Retina (tissue), 1 donor: Measurements from ENCODE around the gene MYCBP2.

ENCODE experiments used
- DNase-seq: peaks from one replicate; pipeline ENCODE4 v3.0.0-alpha.2; 2016

Gene MYCBP2

DNA sequence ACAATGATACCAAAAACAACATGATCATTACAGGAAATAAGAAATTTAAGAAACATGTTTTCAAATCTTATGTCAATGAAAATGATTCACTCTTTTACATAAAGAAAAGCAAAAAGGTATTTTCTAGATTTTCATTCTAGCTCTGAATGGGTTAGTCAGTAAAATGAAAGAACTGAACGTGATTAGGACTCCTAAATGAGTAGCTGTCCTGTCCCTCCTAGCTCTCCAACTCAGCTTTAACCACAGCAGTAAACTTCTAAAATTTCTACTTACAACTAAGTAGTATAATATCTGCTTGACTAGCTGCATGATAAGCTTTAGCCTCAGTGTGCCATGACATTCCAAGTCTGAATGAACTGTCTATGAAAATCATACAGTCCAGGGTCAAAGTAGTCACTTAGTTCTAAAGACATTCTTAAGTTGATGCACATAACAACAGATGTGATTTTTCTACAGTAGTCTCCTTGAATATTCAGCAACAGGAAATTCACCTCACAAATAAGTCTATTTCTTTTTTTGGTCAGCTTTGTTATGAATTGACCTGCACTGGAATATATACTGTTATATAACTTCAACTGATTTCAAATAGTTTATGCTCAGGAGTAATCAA lies 136.4 kb downstream of the MYCBP2 start:
- no peak for DNase-seq

DNA sequence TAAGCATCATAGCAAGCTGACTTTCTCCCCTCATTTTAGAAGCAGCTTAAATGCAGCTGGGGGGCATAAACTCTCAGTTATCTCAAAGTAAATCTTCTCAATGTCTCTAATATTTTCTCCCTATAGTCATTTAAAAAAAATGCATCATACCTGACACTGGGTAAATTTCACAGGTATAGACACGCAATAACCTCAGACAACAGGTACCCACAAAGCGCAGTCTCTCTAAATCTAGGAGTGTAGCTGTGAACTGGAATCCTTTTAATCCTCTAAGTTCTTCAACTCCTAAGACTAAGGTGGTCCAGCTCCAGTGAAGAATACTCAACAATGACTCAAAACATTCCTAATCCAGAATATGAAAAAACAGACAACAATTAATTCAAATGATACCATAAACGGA lies 141.2 kb downstream of the MYCBP2 start:
- DNase-seq = no peak

DNA sequence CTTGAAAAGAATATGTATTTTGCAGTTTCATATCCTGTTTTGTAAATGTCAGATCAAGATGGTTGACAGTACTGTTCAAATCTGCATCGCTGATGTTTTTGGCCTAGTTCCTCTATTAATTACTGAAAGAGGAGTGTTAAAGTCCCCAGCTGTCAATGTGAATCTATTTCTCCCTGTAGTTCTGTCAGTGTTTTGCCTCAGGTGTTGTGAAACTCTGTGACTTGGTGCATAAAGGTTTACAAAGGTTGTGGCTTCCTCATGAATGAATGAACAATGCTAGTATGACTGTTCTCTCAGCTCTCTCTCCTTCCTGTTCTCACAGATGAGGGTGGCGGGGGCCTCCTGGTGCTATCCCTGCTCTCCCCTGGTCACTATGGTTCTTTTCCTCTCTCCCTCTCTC lies 142.4 kb downstream of the MYCBP2 start:
- DNase-seq = no peak

DNA sequence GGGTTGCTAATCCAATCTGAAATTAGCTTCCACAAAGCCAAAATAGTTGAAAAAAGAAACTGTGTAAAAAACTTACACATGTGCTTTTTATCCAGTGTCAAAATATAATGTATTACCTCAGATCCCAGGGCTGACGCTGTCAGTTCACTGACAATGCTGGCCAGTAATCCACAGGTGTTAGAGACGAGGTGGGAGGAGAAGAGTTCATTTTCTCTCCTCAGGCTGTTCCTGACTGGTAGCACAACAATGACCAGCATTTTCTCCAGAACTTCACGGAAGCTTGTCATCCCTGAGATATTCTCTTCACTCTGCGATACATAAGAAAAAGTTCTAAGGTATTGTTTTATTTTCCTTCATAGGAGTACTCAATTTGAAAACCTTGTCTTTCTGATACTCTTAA lies 146.9 kb downstream of the MYCBP2 start:
- no peak for DNase-seq

DNA sequence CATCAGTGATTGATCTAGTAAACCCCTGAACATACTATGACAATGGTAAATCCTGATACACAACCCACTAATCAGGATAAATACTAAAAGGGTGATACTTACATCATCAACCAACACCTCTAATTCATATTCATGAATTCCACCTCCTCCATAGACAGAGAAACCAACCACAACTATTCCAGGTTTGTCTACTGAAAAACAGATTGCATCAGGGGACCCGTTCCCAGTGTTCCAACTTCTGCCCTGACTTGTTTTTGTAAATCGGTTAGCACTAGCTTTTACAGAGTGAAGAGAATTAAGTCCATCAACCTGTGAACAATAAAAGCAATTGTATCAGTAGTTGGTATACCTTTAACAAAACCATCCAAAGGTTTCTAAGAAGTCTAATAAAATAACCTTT lies 149.2 kb downstream of the MYCBP2 start:
- DNase-seq = no peak

DNA sequence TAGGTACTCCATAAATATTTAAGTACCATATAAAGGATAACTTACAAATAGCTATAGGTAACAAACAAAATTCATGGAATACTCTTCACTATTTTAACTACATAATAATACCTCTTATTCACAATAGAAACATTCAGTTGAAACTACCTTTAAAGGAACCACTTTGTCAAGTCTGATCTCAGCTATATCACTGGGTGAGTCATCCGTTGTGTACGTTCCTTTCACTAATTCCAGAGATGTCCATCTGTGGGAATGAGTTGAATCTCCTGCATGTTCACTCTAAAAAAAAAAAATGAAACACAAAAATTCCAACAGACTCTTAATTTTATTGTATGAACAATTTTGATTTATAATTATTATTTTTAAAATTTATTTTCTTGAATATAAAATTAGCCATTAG lies 150.5 kb downstream of the MYCBP2 start:
- no peak for DNase-seq

DNA sequence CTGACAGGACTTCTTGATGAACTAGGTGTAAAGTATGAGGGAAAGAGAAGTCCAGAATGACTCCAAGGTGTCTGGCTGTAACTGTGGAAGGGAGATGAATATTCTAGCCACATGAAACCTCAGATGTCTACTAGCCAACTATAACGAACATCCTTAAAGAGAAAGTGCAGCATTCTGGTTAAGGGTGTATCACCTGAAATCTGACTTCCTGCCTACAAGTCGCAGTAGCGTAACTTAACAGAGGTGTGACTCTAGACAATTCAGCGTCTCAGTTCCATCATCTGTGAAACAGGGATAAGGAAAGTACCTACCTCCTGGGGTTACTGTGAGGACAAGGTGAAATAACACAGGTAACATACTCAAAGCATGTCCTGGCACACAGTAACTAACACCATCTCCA lies 154.2 kb downstream of the MYCBP2 start:
- DNase-seq = no peak

DNA sequence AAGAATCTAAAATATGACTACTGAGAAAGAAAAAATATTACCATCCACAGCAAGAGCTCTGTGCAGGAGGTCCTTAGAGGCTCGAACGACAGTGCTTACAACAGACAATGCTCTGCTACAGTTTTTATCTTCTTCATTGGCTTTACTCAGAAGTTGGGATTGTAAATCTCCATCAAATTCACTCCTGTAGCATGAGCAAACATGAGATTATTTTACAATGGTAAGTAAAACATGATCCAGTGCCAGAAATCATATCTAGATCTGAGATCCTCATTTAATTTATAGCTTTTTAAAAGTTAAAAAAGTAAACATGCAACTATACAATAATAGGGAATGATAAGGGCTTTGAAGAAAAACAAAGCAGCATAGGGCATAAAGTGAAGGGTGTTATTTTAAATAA lies 155.4 kb downstream of the MYCBP2 start:
- no peak for DNase-seq

DNA sequence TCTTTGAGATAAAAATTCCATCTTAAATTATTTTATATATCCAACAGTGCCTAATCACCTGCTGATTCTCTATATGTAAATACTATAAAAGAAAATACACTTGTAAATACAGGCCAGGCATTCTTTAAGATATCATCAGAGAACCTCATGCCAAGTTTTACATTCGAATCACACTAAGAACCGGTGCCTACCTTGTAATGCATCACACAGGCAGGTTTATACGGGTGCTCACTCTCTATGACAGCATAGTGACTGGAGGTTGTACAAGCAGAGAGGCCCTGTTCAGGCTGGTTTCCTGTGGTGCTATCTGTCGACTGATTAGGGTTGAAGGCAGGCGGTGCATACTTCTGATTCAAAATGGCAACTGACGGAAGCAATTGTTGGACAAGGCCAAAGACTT lies 158.7 kb downstream of the MYCBP2 start:
- DNase-seq = no peak

DNA sequence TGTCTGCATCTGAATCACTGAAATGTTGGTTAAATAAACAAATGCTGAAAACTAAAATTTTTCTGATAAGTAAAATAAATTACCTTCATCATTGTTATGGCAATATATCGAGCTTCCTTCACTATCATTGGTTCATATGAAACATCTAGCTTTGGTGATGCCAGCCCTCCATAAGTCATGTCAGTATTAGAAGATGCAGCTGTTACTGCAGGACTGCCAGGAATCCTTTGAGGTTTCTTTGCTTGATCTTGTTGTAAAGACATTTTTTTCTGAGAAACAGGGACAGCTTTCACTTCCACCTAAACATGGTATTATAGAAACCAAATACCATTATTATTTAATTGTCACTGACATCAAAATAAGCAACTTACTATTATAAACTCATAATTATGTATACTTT lies 176.2 kb downstream of the MYCBP2 start:
- no peak for DNase-seq

DNA sequence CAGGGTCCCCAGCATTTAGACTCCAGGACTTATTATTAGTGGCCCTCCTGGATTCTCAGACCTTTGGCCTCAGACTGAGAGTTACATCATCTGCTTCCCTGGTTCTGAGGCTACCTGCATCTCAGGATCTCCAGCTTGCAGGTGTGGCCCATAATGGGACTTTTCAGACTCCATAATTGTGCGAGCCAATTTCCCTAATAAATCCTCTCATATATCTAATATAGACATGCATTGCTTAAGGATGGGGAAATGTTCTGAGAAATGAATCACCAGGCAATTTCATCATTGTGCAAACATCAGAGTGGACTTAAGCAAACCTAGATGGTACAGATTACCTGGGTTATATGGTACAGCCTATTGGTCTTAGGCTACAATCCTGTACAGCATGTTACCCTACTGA lies 183.5 kb downstream of the MYCBP2 start:
- no peak for DNase-seq

DNA sequence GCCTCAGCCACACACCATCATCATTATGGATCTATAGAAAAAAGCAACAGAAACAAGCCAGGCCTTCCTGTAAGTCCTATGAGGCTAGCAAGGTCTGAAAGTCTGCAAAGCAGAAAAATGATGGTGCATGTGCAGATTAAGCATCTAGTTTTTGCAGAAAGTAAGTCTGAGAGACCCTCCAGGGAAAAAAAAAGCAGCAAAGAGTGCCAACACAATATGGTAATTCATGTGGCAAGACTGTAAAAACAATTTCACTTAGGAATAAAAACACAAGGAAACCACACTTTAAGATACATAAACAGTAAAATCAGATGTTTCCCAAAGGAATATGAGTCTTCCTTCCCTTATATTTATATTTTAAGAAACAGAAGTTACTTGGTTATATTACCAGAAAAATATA lies 187.6 kb downstream of the MYCBP2 start:
- no peak for DNase-seq

DNA sequence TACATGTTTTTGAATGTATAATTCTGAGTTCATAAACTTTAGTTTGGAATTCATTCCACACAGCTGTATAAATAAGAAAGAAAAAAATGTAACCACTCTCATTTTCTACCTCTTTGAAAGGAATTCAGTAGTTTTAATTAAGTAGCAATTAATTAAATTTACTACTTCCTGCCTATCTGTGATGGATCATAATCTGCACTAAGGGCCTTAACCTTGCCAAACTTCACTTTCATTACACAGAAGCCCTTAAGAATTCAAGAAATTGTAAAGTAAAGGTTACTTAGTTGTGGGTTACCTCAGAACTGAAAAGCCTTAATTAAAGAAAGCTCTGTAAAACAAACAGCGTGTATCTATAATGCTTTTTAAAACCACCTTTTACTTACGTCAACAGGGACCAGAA lies 188.1 kb downstream of the MYCBP2 start:
- no peak for DNase-seq

DNA sequence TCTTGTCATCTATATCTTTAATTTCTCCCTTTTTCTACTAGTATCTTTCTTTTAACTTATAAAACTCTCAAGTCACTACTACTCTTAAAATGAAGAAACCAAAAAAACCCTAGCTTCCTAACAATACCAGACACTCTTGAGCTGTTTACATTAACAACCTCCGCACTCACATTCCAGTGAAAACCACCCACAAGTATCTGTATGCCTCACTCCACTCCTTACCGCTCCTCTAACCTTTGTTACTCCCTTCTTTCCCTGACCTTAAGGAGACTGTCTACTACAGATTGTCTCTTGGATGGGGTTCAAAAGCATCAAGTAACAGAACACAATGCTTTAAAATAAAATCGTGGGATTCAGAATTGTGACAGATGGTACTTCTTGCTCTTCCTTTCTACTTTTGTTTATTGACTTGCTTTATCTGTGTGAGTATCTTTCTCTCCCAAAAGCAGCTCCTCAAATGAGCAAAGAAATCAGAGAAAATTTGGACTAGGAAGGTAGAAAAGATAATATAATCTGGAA lies 189.9 kb downstream of the MYCBP2 start:
- no peak for DNase-seq

DNA sequence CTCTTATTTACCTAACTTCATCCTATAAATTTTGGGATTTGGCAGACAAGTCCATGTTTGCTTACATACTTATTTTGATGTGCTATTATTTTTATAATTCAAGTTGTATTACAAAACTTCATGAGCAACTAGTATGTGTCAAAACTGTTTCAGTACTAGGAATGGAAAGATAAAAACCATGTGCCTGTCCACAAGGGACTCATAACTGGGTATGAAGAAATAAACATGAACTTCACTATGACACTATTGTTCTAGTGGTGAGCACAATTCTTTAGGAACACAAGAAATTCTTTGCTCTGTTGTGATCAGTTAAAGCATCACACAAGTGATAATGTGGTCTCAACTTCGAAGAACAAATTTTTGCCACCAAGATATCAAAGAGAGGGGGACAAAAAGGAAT lies 202.5 kb downstream of the MYCBP2 start:
- no peak for DNase-seq

DNA sequence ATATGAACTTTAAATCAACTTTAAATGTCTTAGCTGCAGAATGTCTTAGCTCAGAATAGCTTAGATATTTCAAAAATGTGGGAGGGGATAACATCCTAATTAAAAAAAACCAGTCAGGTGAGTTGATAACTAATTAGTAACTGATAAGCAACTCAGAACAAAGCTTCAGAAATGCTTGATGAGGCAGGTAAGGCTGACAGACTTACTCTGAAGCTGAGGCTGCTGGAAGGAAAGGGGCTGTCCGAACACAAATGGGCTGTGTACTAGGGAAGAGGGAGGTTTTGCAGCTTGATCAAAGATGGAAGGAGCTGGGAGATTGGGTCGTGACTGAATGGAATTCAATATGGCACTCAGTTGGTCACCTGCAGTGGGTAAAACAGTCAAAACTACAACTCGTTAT lies 208.8 kb downstream of the MYCBP2 start:
- DNase-seq = no peak

DNA sequence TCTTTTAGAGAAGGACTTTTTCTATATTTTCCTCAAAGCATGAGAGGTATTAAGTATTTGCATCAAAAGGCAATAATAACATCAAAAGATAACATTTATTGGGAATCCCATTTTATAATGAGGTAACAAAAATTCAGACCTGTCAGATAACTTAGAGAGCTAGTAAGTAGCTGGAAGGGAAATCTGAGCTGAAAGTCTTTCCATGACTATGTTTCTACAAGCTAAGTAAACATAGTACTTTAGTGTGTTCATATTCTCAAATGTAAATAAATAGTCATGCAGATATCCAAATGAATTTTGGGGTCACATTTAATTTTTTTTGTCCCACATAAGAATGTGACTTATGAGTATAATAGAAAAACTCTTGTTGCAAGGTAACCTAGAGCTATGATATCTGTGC lies 212.6 kb downstream of the MYCBP2 start:
- DNase-seq = no peak

DNA sequence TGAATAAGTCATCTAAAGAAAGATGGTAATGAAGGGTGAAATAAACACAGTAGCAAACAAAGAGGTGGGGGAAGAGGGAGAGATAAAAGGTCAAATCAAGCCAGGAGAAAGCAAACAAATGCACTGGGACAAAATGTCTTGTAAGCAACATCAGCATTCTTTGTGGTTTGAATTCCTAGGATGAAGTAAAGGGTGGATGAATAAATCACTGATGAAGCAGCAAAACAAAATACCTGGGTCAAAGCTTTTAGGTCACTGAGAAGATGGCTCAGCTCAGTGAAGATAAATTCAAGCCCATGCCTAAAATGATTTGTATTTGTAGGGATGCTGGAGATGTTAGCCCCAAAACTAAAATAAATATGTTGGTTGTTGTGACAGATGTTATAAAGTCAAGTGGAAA lies 213.4 kb downstream of the MYCBP2 start:
- no peak for DNase-seq

DNA sequence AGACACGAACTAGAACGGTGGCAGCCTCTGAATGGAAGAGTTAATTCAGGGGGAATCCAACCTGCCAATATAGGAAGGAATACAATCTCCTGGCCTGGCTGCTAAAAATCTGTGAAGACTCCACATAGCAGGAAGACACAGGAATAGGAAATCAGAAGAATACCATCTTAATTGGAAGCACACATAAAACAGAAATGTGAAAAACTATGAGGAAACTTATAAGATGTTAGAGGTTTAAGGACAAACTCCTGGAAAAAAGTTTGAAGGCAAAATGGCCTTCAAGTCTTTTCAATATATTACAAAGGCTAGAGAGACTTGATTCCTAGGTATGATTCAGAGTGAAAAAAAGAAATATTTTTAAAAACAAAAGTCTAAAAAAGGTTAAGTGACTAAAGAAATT lies 221.8 kb downstream of the MYCBP2 start:
- no peak for DNase-seq

DNA sequence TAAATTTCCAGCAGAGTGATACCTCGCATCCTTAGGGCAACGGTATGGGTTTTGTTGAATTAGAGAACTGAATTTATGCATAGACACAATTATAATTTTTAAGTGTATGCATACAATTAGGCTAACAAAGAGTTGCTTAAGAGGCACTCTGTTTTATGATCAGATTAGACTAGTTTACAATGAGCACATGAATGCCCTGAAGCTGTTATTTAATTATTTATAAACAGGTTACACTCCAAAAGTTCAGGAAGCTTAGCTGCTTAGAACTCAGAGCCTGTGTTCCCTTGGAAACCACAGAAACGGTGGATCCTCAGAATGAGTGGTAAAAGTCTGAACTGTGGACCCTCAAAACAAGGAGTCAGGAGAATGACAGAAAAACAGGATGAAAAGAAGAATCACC lies 227.5 kb downstream of the MYCBP2 start:
- no peak for DNase-seq

DNA sequence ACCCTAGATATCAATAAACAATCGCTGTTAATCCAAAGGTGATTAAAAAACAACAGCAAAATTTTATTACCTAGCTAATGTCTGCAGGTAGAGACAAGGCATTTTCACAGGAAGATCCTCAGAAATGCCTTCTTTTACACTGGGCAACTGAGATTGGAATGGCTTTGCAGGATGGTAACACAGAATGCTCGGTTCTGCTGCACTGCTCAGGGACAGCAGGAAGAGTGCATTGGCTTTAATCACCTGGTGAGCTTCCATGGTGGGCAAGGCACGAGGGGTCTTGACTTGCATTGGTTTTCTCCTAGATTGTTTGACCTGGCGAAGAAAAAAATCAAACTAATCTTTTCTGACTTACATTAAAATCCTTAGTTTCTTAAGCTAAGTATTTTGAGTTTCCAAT lies 231.6 kb downstream of the MYCBP2 start:
- no peak for DNase-seq

DNA sequence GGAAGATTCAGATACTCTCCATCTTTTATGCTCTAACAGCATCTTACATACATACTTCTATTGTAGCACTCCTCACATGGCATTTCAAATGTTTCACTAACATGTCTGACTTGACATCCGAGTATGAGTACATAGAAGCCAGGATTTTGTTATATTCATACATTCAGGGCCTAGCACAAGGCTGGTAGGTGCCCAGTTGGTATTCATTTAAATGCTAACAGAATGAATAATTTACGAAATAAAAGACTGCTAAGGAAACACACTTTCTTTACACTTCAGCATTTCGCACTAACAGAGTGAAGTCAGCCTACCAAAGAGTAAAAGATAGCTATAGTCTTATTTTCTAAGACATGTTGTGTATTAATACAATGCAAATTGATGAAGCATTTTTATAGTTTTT lies 232.1 kb downstream of the MYCBP2 start:
- no peak for DNase-seq

DNA sequence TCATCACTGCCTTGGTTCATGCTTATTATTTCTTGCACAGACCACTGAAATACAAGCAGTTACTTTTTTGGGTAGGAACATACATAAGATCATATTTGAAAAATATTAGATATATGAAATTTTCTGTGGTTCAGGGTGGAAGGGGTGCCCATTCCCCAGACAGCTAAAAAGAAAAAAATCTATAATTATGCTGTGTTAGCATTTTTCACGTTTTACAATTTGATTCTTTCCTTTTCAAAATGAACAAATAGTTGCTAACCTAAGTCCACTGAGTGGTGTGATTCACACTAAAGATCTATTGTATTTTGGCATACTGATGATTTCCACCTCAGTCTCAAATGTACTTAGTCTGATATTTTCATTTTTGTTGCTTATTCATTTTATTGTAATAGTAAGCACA lies 233.2 kb downstream of the MYCBP2 start:
- no peak for DNase-seq

DNA sequence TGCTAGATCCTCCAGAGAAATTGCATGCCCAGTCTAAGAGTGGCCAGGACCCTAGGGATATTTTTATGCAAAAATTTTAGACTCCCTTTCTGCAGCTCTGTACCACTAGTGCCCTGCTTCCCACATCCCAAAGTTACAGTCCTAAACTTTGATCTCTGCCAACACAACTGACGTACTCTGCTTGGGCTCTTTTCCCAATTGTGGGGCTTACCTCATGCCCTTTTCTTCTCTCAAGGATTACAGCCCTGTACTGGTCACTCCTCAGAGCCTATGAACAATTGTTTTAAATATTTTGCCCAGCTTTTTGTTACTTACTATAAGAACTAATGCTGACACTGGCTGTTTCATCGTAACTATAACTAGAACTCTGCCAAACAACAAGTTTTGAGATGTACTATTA lies 242.1 kb downstream of the MYCBP2 start:
- DNase-seq = no peak

DNA sequence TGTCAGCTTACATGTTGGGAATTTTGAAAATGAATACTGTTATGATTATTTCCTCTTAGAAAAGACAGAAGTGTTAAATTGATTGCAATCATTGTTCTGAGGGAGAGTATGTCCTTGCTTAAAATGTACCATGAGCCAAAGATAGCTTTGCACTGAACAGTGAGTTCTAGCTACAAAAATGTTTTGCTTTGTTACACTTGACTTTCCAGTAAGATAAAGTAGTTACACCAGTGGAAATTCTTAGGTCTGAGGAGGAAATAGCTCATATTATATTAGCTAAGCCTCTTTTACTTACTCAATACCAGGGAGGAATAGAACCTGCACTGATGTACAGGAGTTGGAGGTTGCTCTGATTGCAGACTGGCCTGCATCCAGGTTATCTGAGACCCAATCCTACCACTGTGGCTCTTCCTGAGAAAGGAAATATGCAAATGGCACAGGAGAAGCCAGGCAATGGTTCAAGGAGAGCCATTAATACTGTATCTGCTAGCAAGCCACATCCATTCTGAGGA lies 246.9 kb downstream of the MYCBP2 start:
- no peak for DNase-seq

DNA sequence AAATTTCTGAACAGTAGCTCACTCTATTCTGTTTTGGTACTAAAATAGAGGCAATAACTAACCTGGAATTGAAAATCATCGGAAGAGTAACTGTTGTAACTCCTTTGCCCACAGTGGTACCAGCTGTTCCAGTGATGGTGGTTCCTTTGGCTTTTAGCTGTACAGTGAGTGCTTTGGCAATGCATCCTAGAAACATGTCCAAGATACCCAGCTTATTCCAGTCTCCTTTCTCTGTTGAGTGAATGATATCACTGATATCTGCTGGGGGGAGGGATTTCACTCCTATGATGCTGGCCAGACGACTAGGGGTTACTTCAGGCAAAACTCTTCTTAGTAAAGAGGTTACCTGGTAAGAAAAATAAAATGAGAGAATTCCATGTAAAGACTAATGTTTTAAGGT lies 259.4 kb downstream of the MYCBP2 start:
- DNase-seq = no peak
